Activated CD4-positive, alpha-beta T cell treated with anti-CD3 and anti-CD28 coated beads, Interleukin-2, amount 50 U/mL, for 1 hour (primary cell): Measurements from ENCODE around the gene MYOM1.
"Not testable (repeated sequence)": the region's sequence is repeated elsewhere in the genome, so short reads cannot be mapped to it uniquely, and the experiment has no call there.

Experiments used
- DNase-seq: peaks from one replicate; pipeline ENCODE4 v3.0.0-alpha.2; 2020

The MYOM1 gene

GRCh38 chr18:3248658-3249359, 29.0 kb upstream of the MYOM1 start:
- DNase-seq = no peak

- DNase-seq = no peak
Measured at GRCh38 chr18:3248062-3248657, 28.4 kb upstream of the MYOM1 start.

GRCh38 chr18:3247240-3248061, 27.7 kb upstream of the MYOM1 start, which contains the start of gene MYL12A:
MYL12A (plus strand) TSS chr18:3247801; CDS start chr18:3253248, 5,447 bp downstream.
- peak; percentile 82 for DNase-seq

- DNase-seq = no peak
Measured at GRCh38 chr18:3246635-3247239, 27.0 kb upstream of the MYOM1 start.

- DNase-seq = peak; percentile 74
Measured at GRCh38 chr18:3245853-3246634, 26.3 kb upstream of the MYOM1 start.

- no peak for DNase-seq
Measured at GRCh38 chr18:3245185-3245564, 25.4 kb upstream of the MYOM1 start.

GRCh38 chr18:3238742-3239141, 19.0 kb upstream of the MYOM1 start:
- no peak for DNase-seq

- no peak for DNase-seq
Measured at GRCh38 chr18:3236470-3236869, 16.7 kb upstream of the MYOM1 start.

GRCh38 chr18:3235846-3236245, 16.1 kb upstream of the MYOM1 start:
- no peak for DNase-seq

- DNase-seq = no peak
Measured at GRCh38 chr18:3234457-3234856, 14.7 kb upstream of the MYOM1 start.

GRCh38 chr18:3233433-3234168, 13.8 kb upstream of the MYOM1 start:
- DNase-seq = no peak

GRCh38 chr18:3233004-3233403, 13.2 kb upstream of the MYOM1 start:
- DNase-seq = no peak

- no peak for DNase-seq
Measured at GRCh38 chr18:3230401-3231334, 10.9 kb upstream of the MYOM1 start.

GRCh38 chr18:3226048-3226447, 6.3 kb upstream of the MYOM1 start:
- DNase-seq = no peak

- DNase-seq = no peak
Measured at GRCh38 chr18:3225588-3225987, 5.8 kb upstream of the MYOM1 start.

GRCh38 chr18:3224223-3224622, 4.5 kb upstream of the MYOM1 start:
- DNase-seq = no peak

- no peak for DNase-seq
Measured at GRCh38 chr18:3223356-3223755, 3.6 kb upstream of the MYOM1 start.

GRCh38 chr18:3221496-3221895, 1.7 kb upstream of the MYOM1 start:
- no peak for DNase-seq

- DNase-seq = not testable (repeated sequence)
Measured at GRCh38 chr18:3220868-3221267, 1.1 kb upstream of the MYOM1 start.

GRCh38 chr18:3219241-3219630, 532 bp downstream of the MYOM1 start:
- no peak for DNase-seq

GRCh38 chr18:3218819-3219218, 949 bp downstream of the MYOM1 start:
- no peak for DNase-seq
